Mammary microvascular endothelial cell (primary cell): ENCODE data around the gene ADGRL1. TPM values are rescaled to one million over a fixed set of nuclear protein-coding genes. Genes with fewer than 3 reads are reported as not detected.

Source experiments
- total RNA-seq: library from RNA; depleted of rRNA; stranded (reverse); fragments of >200 nt; gene quantifications from 2 replicates; pipeline ENCODE4 v1.2.3, GENCODE V29; 2015

ADGRL1 gene
- 0.73 and 3.2 TPM in 2 replicates for total RNA-seq

GRCh38 chr19:14205452-14206287 is at the start of gene ADGRL1:
Gene ADGRL1 (minus strand): TSS chr19:14206169. CDS start chr19:14183602, 22,567 bp downstream.

GRCh38 chr19:14136509-14137281 is 69.3 kb downstream of the ADGRL1 start, which contains the start of gene ASF1B:
Gene ASF1B (minus strand): TSS chr19:14136589. CDS start chr19:14136456, 133 bp downstream.

GRCh38 chr19:14117668-14118164 is 88.3 kb downstream of the ADGRL1 start, which contains the start of gene PRKACA:
Gene PRKACA (minus strand): TSS chr19:14117762. CDS start chr19:14117547, 215 bp downstream.

Other genes with a start within 250 kb of the ADGRL1 start
- 3.7 and 4.6 TPM in 2 replicates for gene RFX1, start 199.8 kb downstream of the ADGRL1 start, total RNA-seq
- not detected in 2 replicates for gene RLN3, start 178.0 kb downstream of the ADGRL1 start, total RNA-seq
- gene IL27RA, start 174.4 kb downstream of the ADGRL1 start, total RNA-seq = 5.5 and 7.1 TPM in 2 replicates
- gene PALM3, start 144.1 kb downstream of the ADGRL1 start, total RNA-seq = not detected in 2 replicates
- 0.05 and 1.00 TPM in 2 replicates for gene MISP3, start 133.4 kb downstream of the ADGRL1 start, total RNA-seq
- not detected in 2 replicates for gene C19orf67, start 120.4 kb downstream of the ADGRL1 start, total RNA-seq
- gene SAMD1, start 115.4 kb downstream of the ADGRL1 start, total RNA-seq = 24.5 and 30.3 TPM in 2 replicates
- gene PRKACA, start 88.4 kb downstream of the ADGRL1 start, total RNA-seq = 79.1 and 83.7 TPM in 2 replicates
- gene ASF1B, start 69.6 kb downstream of the ADGRL1 start, total RNA-seq = 43.5 and 48.6 TPM in 2 replicates
- 15.0 and 20.1 TPM in 2 replicates for gene ADGRE5, start 175.3 kb upstream of the ADGRL1 start, total RNA-seq
- gene DDX39A, start 213.2 kb upstream of the ADGRL1 start, total RNA-seq = 207 and 236 TPM in 2 replicates
- 231 and 235 TPM in 2 replicates for gene PKN1, start 227.1 kb upstream of the ADGRL1 start, total RNA-seq